HG02938 (cell line): Measurements from ENCODE around the gene FAN1.
A peak's percentile ranks its signal among the peaks of the same experiment; 100 is the strongest.

Source experiments
- ATAC-seq: cut with Tn5 transposase; IDR thresholded peaks from one replicate; pipeline ENCODE4 v1.9.1; 2021; ENCODE audit warnings: mild to moderate bottlenecking, moderate library complexity; ENCODE audit not compliant: unreplicated experiment

The FAN1 gene

GRCh38 chr15:30954674-30955073 is 51.0 kb downstream of the FAN1 start:
- ATAC-seq = no peak

GRCh38 chr15:30956216-30957124 is 52.8 kb downstream of the FAN1 start:
- ATAC-seq = no peak

GRCh38 chr15:30958219-30958618 is 54.5 kb downstream of the FAN1 start:
- ATAC-seq = no peak

- no peak for ATAC-seq
Measured at GRCh38 chr15:30962079-30962478, 58.4 kb downstream of the FAN1 start.

- ATAC-seq = no peak
Measured at GRCh38 chr15:30962659-30963058, 58.9 kb downstream of the FAN1 start.

- no peak for ATAC-seq
Measured at GRCh38 chr15:30963681-30964080, 60.0 kb downstream of the FAN1 start.

GRCh38 chr15:30969724-30970123 is 66.0 kb downstream of the FAN1 start:
- no peak for ATAC-seq

- ATAC-seq = no peak
Measured at GRCh38 chr15:30973379-30973778, 69.7 kb downstream of the FAN1 start.

GRCh38 chr15:30974112-30974511 is 70.4 kb downstream of the FAN1 start:
- ATAC-seq = no peak

- ATAC-seq = no peak
Measured at GRCh38 chr15:30978328-30978727, 74.6 kb downstream of the FAN1 start.

GRCh38 chr15:30979457-30979856 is 75.7 kb downstream of the FAN1 start:
- no peak for ATAC-seq

- no peak for ATAC-seq
Measured at GRCh38 chr15:30984118-30984517, 80.4 kb downstream of the FAN1 start.

GRCh38 chr15:30984542-30984941 is 80.8 kb downstream of the FAN1 start:
- ATAC-seq = no peak

- no peak for ATAC-seq
Measured at GRCh38 chr15:30985081-30985531, 81.4 kb downstream of the FAN1 start.

- no peak for ATAC-seq
Measured at GRCh38 chr15:30990036-30990435, 86.3 kb downstream of the FAN1 start.

GRCh38 chr15:30990446-30991254 is 86.9 kb downstream of the FAN1 start:
- ATAC-seq = peak; percentile 22

GRCh38 chr15:30991255-30992235 is 87.8 kb downstream of the FAN1 start, which contains the start of gene MTMR10:
Gene MTMR10, minus strand, starts transcription at chr15:30991628. Its CDS starts 122 bp downstream, at chr15:30991506.
- peak; percentile 65 for ATAC-seq

- no peak for ATAC-seq
Measured at GRCh38 chr15:30992249-30992864, 88.6 kb downstream of the FAN1 start.
